Measurements from ENCODE around the gene GPHN. TPM values are rescaled to one million over a fixed set of nuclear protein-coding genes. Genes with fewer than 3 reads are reported as not detected.

GPHN gene
- total RNA-seq, 1 experiment from 2014 or later = 34.9 TPM

DNA sequence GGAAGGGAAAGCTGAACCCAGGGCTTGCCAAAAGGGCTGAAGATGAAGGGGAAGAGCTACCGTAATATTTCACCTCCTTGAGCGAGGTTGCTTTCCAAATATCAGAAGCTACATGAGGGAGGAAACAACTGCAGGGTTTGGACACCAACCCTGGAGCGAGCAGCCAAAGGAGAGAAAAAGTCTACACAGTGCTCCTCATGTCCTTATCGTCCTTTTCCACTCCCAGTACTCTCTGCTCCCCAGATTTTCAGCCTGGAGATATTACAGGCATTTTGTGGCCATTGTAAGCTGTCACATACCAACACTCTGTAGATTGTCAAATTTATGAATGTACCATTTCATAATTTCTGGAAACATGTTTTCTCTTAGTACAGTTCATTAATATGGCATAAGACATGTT lies 115.9 kb downstream of the GPHN start:
- no peak for DNase-seq
- CTCF ChIA-PET = interaction anchor here (0.6 to 2.1 kb wide), 15 partner anchors 10 to 715 kb away, joined by 3 to 20 read pairs (median 5); partner anchors contain the start of gene GPHN
- H3K36me3 Mint-ChIP-seq (ENCODE audit: insufficient read depth, unreplicated experiment) = no peaks in the 10 kb centered on the region
- intact Hi-C loops (cut with micrococcal nuclease; ENCODE audit: unreplicated experiment) = loop anchor here (1.0 to 10.0 kb wide), 5 partner anchors 38 to 515 kb away; no protein-coding TSS in a partner anchor
- TF ChIP-seq, protein P1, sequence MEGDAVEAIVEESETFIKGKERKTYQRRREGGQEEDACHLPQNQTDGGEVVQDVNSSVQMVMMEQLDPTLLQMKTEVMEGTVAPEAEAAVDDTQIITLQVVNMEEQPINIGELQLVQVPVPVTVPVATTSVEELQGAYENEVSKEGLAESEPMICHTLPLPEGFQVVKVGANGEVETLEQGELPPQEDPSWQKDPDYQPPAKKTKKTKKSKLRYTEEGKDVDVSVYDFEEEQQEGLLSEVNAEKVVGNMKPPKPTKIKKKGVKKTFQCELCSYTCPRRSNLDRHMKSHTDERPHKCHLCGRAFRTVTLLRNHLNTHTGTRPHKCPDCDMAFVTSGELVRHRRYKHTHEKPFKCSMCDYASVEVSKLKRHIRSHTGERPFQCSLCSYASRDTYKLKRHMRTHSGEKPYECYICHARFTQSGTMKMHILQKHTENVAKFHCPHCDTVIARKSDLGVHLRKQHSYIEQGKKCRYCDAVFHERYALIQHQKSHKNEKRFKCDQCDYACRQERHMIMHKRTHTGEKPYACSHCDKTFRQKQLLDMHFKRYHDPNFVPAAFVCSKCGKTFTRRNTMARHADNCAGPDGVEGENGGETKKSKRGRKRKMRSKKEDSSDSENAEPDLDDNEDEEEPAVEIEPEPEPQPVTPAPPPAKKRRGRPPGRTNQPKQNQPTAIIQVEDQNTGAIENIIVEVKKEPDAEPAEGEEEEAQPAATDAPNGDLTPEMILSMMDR (IDR thresholded peaks at IDR 0.05; ENCODE audit: unreplicated experiment) = no peak
- no peak overlapping the region for H3K4me3 Mint-ChIP-seq (ENCODE audit: low read depth, unreplicated experiment)
- BruUV-seq (replicated peaks) = no TSS peak
- H3K27ac Mint-ChIP-seq (ENCODE audit: unreplicated experiment) = no peak overlapping the region
- H3K4me1 Mint-ChIP-seq (ENCODE audit: low read depth, unreplicated experiment) = peaks cover 9% of the 10 kb centered on the region
- H3K9me3 Mint-ChIP-seq (ENCODE audit: low read depth, unreplicated experiment) = peaks cover 6% of the 10 kb centered on the region
- H3K27me3 Mint-ChIP-seq (ENCODE audit: unreplicated experiment) = no peaks in the 10 kb centered on the region

DNA sequence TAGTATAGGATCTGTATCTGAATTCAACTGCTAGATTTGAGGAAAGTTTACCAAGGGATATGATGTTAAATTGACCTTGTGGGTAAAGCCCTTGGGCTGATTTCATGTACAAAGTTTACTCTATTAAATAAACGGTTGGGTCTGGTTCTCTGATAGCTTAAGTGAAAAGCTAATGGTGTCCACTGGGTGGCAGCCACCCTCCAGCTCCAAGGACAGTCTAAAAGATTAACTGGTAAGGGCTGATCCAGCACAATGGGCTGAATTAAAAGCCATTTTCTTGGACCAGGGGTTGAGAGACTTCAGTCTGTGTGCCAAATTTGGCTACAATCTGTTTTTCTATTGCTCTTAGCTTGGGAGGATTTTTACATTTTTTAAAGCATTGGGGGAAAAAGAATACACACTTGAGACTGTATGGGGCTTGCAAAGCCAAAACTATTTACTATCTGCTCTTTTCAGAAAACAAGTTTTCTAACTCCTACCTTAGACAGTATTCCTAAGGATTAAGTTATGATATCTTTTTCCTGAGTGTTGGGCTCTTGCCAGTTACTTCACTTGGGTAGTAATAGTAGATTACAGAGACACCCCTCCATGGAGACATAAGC lies 116.5 kb downstream of the GPHN start:
- Mint-ChIP-seq H3K4me1 (ENCODE audit: low read depth, unreplicated experiment) (peaks cover 9% of the 10 kb centered on the region), H3K27ac (ENCODE audit: unreplicated experiment) (no peak overlapping the region), H3K9me3 (ENCODE audit: low read depth, unreplicated experiment) (peaks cover 6% of the 10 kb centered on the region), H3K27me3 (ENCODE audit: unreplicated experiment) (no peaks in the 10 kb centered on the region), H3K36me3 (ENCODE audit: insufficient read depth, unreplicated experiment) (no peaks in the 10 kb centered on the region), H3K4me3 (ENCODE audit: low read depth, unreplicated experiment) (no peak overlapping the region)
- BruUV-seq (replicated peaks) = no TSS peak
- TF ChIP-seq, protein P1 (IDR thresholded peaks at IDR 0.05; ENCODE audit: unreplicated experiment) = peak; percentile 64
- intact Hi-C loops (cut with micrococcal nuclease; ENCODE audit: unreplicated experiment) = loop anchor here (1.0 to 10.0 kb wide), 5 partner anchors 38 to 514 kb away; no protein-coding TSS in a partner anchor
- CTCF ChIA-PET = interaction anchor here (0.8 to 2.1 kb wide), 10 partner anchors 10 to 513 kb away, joined by 3 to 20 read pairs (median 5); partner anchors contain the start of gene GPHN
- DNase-seq = peak; percentile 62

DNA sequence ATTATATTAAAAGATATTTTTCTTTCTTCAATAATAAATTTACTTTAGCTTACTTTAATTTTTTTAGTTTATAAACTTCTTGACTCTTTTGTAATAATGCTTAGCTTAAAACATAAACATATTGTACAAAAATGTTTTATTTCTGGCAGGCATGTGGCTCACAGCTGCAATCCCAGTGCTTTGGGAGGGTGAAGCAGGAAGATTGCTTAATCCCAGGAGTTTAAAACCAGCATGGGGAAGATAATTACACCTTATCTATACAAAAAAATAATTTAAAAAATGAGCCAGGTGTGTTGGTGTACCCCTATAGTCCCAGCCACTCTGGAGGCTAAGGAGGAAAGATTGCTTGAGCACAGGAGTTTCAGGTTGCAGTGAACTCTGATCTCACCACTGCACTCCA lies 120.7 kb downstream of the GPHN start:
- Mint-ChIP-seq H3K9me3 (ENCODE audit: low read depth, unreplicated experiment) (no peaks in the 10 kb centered on the region), H3K27ac (ENCODE audit: unreplicated experiment) (no peak overlapping the region), H3K4me1 (ENCODE audit: low read depth, unreplicated experiment) (peaks cover 9% of the 10 kb centered on the region), H3K4me3 (ENCODE audit: low read depth, unreplicated experiment) (no peak overlapping the region), H3K36me3 (ENCODE audit: insufficient read depth, unreplicated experiment) (no peaks in the 10 kb centered on the region), H3K27me3 (ENCODE audit: unreplicated experiment) (no peaks in the 10 kb centered on the region)
- no peak for DNase-seq
- TF ChIP-seq, protein P1 (IDR thresholded peaks at IDR 0.05; ENCODE audit: unreplicated experiment) = no peak
- intact Hi-C loops (cut with micrococcal nuclease; ENCODE audit: unreplicated experiment) = loop anchor here (10.0 kb wide), 1 partner anchor 196 kb away; no protein-coding TSS in a partner anchor
- CTCF ChIA-PET = no interaction called here
- no TSS peak for BruUV-seq (replicated peaks)

DNA sequence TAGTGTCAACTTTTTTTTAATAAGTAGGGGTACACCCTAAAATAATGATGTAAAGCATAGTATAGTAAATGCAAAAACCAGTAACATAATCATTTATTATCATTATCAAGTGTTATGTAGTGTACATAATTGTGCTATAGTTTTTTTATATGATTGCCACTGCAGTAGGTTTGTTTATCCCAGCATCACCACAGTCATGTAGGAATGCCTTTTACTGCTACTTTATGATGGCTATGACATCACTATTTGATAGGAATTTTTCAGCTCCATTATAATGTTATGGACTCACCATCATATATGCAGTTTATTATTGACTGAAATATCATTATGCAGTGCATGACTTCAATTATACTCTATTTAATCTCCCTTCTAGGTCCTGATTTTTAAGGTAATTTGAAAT lies 121.6 kb downstream of the GPHN start:
- no peak for DNase-seq
- no peak overlapping the region for H3K27ac Mint-ChIP-seq (ENCODE audit: unreplicated experiment)
- CTCF ChIA-PET = no interaction called here
- intact Hi-C loops (cut with micrococcal nuclease; ENCODE audit: unreplicated experiment) = loop anchor here (10.0 kb wide), 1 partner anchor 195 kb away; no protein-coding TSS in a partner anchor
- no peaks in the 10 kb centered on the region for H3K9me3 Mint-ChIP-seq (ENCODE audit: low read depth, unreplicated experiment)
- H3K36me3 Mint-ChIP-seq (ENCODE audit: insufficient read depth, unreplicated experiment) = no peaks in the 10 kb centered on the region
- H3K4me1 Mint-ChIP-seq (ENCODE audit: low read depth, unreplicated experiment) = peaks cover 9% of the 10 kb centered on the region
- BruUV-seq (replicated peaks) = no TSS peak
- H3K4me3 Mint-ChIP-seq (ENCODE audit: low read depth, unreplicated experiment) = no peak overlapping the region
- TF ChIP-seq, protein P1 (IDR thresholded peaks at IDR 0.05; ENCODE audit: unreplicated experiment) = no peak
- H3K27me3 Mint-ChIP-seq (ENCODE audit: unreplicated experiment) = no peaks in the 10 kb centered on the region

All from Calu3 (cell line).